ENCODE data around the gene DCHS2. TPM values are rescaled to one million over a fixed set of nuclear protein-coding genes. Genes with fewer than 3 reads are reported as not detected.
A peak's percentile ranks its signal among the peaks of the same experiment; 100 is the strongest.

The DCHS2 gene
- total and polyA plus RNA-seq, 2 of the 8 experiments (the other 6 are each of a cell fraction or from before 2014, with no cell fraction given), result 0.54 to 2.6 TPM

GRCh38 chr4:154192585-154192984 lies 299.0 kb downstream of the DCHS2 start:
- H2AFZ ChIP-seq (ENCODE audit: low read length), result no peak overlapping the region

More at GRCh38 chr4:154192585-154192984, 299.0 kb downstream of the DCHS2 start:
- Histone ChIP-seq H3K9ac (replicated peaks in 1 of 4; ENCODE audit: extremely low read depth in 1 of 4, low read depth in 3 of 4, low read length in 3 of 4) (no peak overlapping the region), H2BK120ac (replicated peaks; ENCODE audit: low read depth, low read length) (no peak overlapping the region), H3K23me2 (ENCODE audit: low read depth, low read length) (no peaks in the 10 kb centered on the region), H3K23ac (ENCODE audit: insufficient read length) (no peak overlapping the region), H2AK5ac (ENCODE audit: low read depth, low read length) (no peak overlapping the region), H2BK12ac (ENCODE audit: low read depth, low read length) (no peak overlapping the region), H2BK15ac (ENCODE audit: low read length) (no peak overlapping the region), H3K4me1 (replicated peaks in 1 of 4; ENCODE audit: control insufficient read depth in 3 of 4, insufficient read depth in 4 of 4, low read length in 3 of 4) (no peaks in the 10 kb centered on the region), H3K79me2 (ENCODE audit: control insufficient read depth in 1 of 2, insufficient read depth in 2 of 2, low read length in 2 of 2) (no peaks in the 10 kb centered on the region), H3K4me2 (ENCODE audit: insufficient read depth in 1 of 2, low read depth in 2 of 2, low read length in 2 of 2) (no peak overlapping the region), H3K27me3 (replicated peaks in 1 of 4; ENCODE audit: control insufficient read depth in 3 of 4, extremely low read depth in 1 of 4, insufficient read depth in 3 of 4, low read length in 3 of 4) (no peaks in the 10 kb centered on the region), H3K14ac (ENCODE audit: insufficient read length) (no peak overlapping the region), H2BK5ac (ENCODE audit: low read depth, low read length) (no peak overlapping the region), H3K27ac (ENCODE audit: low read depth, low read length) (no peak overlapping the region), H3K79me1 (ENCODE audit: low read depth, low read length) (no peaks in the 10 kb centered on the region), H3K9me3 (ENCODE audit: insufficient read depth in 2 of 2, low read depth in 1 of 2, low read length in 1 of 2) (peaks cover 0 to 2% of the 10 kb centered on the region in 2 experiments; a peak in 1 of 4 replicates), H3K36me3 (ENCODE audit: control insufficient read depth in 2 of 4, insufficient read depth in 4 of 4, low read length in 3 of 4) (no peaks in the 10 kb centered on the region), H3K56ac (replicated peaks; ENCODE audit: insufficient read length, low read depth, low read length) (no peak overlapping the region), H4K91ac (replicated peaks; ENCODE audit: insufficient read length, low read length) (no peak overlapping the region), H4K8ac (ENCODE audit: extremely low read depth, insufficient read depth, low read length) (0 out of 2 replicates have a peak overlapping the region, but pooled peaks have one; percentile 11), H4K20me1 (replicated peaks in 1 of 2; ENCODE audit: control insufficient read depth in 1 of 2, insufficient read depth in 2 of 2, low read length in 2 of 2) (no peaks in the 10 kb centered on the region), H4K5ac (ENCODE audit: insufficient read length, low read depth, low read length) (no peak overlapping the region), H2BK20ac (ENCODE audit: low read length) (no peak overlapping the region), H3K4me3 (ENCODE audit: extremely low read depth in 1 of 4, insufficient read depth in 2 of 4, low read depth in 3 of 4, low read length in 4 of 4) (no peak overlapping the region), H3K4ac (replicated peaks; ENCODE audit: insufficient read length, low read depth, low read length) (no peak overlapping the region), H3K18ac (ENCODE audit: extremely low read depth, low read length) (no peak overlapping the region)
- ChIA-PET POLR2A (ENCODE audit: partially characterized antibody) (no interaction called here), CTCF (ENCODE audit: partially characterized antibody) (no interaction called here)
- WGBS, 2 experiments (ENCODE audit: extremely low coverage in 1 of 2, insufficient coverage in 1 of 2, insufficient read length in 1 of 2, insufficient replicate concordance in 2 of 2, low coverage in 1 of 2, low lambda C conversion rate in 2 of 2, missing lambda C conversion rate in 1 of 2), result 94% methylated on average over 8 of the region's 8 CpGs; no CpG with 5 or more reads in 1 of the 2 experiments
- no peak for DNase-seq (ENCODE audit: low read depth in 1 of 2, low spot score in 2 of 2)
- FAIRE-seq, result no peak
- TF ChIP-seq YY1 (IDR thresholded peaks at IDR 0.05; ENCODE audit: low read depth, low read length) (peak; percentile 83), GTF2F1 (IDR thresholded peaks at IDR 0.05; ENCODE audit: borderline replicate concordance, low read depth, low read length) (no peak)

All from H1 (cell line).